GM19035 (cell line): ENCODE measurements around the gene VPS50.
A peak's percentile ranks its signal among the peaks of the same experiment; 100 is the strongest.

Source experiments
- ATAC-seq: cut with Tn5 transposase; IDR thresholded peaks from one replicate; pipeline ENCODE4 v1.9.1; 2021; ENCODE audit not compliant: unreplicated experiment

The VPS50 gene, protein sequence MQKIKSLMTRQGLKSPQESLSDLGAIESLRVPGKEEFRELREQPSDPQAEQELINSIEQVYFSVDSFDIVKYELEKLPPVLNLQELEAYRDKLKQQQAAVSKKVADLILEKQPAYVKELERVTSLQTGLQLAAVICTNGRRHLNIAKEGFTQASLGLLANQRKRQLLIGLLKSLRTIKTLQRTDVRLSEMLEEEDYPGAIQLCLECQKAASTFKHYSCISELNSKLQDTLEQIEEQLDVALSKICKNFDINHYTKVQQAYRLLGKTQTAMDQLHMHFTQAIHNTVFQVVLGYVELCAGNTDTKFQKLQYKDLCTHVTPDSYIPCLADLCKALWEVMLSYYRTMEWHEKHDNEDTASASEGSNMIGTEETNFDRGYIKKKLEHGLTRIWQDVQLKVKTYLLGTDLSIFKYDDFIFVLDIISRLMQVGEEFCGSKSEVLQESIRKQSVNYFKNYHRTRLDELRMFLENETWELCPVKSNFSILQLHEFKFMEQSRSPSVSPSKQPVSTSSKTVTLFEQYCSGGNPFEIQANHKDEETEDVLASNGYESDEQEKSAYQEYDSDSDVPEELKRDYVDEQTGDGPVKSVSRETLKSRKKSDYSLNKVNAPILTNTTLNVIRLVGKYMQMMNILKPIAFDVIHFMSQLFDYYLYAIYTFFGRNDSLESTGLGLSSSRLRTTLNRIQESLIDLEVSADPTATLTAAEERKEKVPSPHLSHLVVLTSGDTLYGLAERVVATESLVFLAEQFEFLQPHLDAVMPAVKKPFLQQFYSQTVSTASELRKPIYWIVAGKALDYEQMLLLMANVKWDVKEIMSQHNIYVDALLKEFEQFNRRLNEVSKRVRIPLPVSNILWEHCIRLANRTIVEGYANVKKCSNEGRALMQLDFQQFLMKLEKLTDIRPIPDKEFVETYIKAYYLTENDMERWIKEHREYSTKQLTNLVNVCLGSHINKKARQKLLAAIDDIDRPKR

GRCh38 chr7:93231799-93232672 is at the start of gene VPS50:
VPS50 (plus strand) TSS chr7:93232366; CDS start chr7:93232468, 102 bp downstream.
- ATAC-seq, result peak; percentile 99

DNA sequence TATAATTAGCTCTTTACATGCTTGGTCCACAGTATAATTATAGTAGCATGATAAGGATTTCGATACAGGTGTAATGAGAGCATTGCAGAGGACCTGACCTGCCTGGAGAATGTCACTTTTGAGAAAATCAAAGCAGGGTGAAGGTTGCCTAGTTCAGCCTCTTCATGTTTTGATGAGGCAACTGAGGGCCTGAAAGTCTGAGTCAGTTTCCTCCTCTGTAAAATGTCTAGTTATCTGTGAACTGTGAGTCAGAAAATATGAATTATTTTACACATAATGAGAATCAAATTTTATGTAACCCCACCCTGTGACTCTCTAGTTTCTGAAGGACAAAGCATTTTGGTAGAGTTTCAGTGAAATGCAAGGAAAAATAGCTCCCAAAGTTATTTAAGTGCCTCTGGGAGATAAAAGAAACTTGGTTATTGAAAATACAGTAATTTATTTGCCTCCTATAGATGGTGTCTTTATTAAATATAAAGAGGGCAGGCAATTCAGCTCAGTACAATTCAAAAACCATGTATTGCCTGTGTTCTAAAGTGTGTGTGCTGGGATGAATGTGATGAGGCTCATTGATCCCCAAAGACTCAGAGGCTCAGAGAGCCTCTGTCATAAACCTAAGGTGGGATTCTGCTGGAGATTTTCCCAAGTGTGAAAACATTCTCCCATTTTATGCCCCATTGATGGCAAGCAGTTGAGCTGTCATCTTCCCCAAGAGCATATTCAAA is 46.7 kb upstream of the VPS50 start:
- no peak for ATAC-seq

GRCh38 chr7:93188870-93189634 is 43.1 kb upstream of the VPS50 start:
- ATAC-seq, result no peak

GRCh38 chr7:93194386-93194785 is 37.8 kb upstream of the VPS50 start:
- no peak for ATAC-seq

- no peak for ATAC-seq
Measured at GRCh38 chr7:93196336-93196735, 35.8 kb upstream of the VPS50 start.

DNA sequence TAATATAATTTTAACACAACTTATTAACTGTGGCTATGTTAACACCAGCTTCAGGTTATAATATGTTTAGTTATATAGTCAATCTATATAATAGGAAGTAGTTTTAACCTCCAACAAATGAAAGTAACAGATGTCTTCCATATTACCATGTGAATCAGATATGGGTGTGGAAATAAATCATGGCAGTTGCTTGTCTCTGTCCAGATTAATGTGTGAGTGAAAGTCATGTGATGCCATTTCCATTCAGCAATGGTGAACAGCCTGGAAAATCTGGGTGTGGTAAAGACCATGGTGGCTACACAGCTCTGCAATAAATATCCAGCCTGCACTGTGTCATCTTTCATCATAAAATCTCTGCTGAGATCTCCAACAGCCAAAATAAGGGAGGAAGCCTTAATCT is 33.7 kb upstream of the VPS50 start:
- no peak for ATAC-seq

- no peak for ATAC-seq
Measured at GRCh38 chr7:93202594-93203250, 29.4 kb upstream of the VPS50 start.

GRCh38 chr7:93203496-93203895 is 28.7 kb upstream of the VPS50 start:
- ATAC-seq, result no peak

DNA sequence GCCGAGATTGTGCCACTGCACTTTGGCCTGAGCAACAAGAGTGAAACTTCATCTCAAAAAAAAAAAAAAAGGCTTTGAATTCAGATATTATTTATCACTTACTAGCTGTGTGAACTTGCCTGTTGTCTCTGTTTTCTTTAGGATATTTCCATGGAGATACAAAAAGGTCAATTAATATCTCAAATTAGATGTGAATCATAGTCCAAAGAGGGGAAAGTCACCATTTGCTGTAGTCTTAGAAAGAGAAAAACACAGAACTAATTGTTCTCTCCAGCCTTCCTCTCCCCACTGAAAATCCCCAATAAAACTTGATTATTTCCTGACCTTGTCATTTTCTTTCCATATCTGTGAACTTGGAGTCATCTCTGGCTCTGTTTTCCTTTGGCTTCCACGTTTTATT is 27.1 kb upstream of the VPS50 start:
- no peak for ATAC-seq

- no peak for ATAC-seq
Measured at GRCh38 chr7:93211228-93211818, 20.8 kb upstream of the VPS50 start.

- ATAC-seq, result no peak
Measured at GRCh38 chr7:93212881-93213280, 19.3 kb upstream of the VPS50 start.

- no peak for ATAC-seq
Measured at GRCh38 chr7:93218997-93219827, 13.0 kb upstream of the VPS50 start.

DNA sequence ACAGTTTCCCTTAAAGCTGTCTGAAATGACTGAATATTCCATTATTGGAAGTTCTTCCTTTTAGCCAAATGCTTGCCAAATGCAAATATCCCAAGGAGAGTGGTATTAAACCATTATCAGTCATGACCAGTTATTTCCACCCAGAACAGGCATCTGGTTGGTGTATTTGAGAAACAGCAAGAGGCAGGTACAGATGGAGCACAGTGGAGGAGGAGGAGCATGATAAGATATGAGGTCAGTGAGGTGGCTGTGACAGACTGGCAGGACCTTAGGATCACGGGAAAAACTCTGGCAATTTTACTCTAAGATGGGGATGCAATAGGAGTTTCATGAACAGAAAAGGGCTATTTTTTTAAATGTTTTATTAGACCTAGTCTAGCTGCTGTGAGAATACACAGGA is 12.3 kb upstream of the VPS50 start:
- ATAC-seq, result no peak

DNA sequence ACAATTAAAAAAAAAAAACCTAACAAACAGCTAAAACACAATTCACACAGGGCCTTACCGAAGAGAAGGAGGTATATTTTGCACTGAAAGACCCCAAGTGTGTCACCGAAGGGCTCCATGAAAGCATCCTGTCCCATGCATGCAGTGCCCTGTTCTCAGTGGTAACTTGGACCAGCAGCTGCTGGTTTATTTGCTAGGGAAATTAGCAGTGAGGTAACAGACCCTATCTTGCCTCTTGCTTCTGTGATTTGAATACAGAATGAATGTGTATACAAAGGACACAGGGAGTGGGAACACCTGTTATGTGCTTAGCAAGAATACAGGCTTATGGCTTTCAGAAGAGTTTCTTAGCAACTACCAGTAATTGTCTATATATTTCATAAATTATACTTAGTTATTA is 5.9 kb upstream of the VPS50 start, which contains the start of gene HEPACAM2:
Gene HEPACAM2 (minus strand): TSS at position 160 of the 400 bp plus-strand sequence.
- no peak for ATAC-seq

GRCh38 chr7:93228302-93228701 is 3.9 kb upstream of the VPS50 start:
- ATAC-seq, result no peak

DNA sequence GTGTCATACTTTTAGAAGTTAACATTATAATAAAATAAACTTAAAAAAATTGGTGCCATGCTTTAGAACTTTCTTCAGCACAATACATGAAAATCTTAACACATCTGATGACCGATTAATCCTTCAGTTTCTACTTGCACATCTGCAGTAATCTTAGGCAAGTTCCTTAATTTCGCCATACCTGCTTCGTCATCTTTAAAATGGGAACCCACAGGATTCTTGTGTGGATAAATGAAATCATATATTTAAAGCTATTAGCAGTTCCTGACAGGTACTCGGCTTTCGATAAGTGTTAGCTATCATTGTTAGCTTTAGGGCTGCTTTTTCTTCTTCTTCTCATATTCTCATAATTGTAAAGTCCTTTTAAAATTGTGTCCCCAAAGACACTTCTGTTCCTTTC is 907 bp upstream of the VPS50 start:
- no peak for ATAC-seq

GRCh38 chr7:93232673-93233018 is 480 bp downstream of the VPS50 start:
- ATAC-seq, result peak; percentile 8

- no peak for ATAC-seq
Measured at GRCh38 chr7:93235541-93235940, 3.4 kb downstream of the VPS50 start.
